ENCODE results near the gene CCT8L2. TPM values are rescaled to one million over a fixed set of nuclear protein-coding genes. Genes with fewer than 3 reads are reported as not detected.
"Not testable (repeated sequence)": the region's sequence is repeated elsewhere in the genome, so short reads cannot be mapped to it uniquely, and the experiment has no call there.

The CCT8L2 gene
- total RNA-seq, 1 experiment from 2014 or later, result not detected

DNA sequence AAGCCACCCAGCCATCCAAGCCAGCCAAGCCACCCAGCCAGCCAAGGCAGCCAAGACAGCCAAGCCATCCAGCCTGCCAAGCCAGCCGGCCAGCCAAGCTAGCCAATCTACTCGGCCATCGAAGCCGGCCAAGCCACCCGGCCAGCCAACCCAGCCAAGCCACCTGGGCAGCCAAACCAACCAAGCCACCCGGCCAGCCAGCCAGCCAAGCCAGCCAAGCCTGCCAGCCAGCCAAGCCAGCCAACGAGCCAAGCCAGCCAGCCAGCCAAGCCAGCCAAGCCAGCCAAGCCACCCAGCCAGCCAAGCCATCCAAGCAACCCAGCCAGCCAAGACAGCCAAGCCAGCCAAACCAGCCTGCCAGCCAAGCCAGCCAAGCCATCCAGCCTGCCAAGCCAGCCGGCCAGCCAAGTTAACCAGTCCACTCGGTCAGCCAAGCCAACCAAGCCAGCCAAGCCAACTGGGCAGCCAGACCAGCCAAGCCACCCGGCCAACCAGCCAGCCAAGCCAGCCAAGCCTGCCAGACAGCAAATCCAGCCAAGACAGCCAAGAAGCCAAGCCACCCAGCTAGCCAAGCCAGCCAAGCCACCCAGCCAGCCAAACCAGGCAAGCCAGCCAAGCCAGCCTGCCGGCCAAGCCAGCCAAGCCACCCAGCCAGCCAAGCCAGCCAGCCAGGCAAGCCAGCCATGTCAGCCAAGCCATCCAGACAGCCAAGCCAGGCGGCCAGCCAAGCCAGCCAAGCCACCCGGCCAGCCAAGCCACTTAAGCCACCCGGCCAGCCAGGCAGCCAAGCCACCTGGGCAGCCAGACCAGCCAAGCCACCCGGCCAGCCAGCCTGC lies 26.8 kb downstream of the CCT8L2 start:
- CTCF ChIA-PET; DNase-seq (ENCODE audit: low spot score); H3K27ac ChIP-seq (ENCODE audit: low read depth, low read length, poor library complexity, severe bottlenecking); intact Hi-C loops (cut with micrococcal nuclease; ENCODE audit: unreplicated experiment); H3K36me3 ChIP-seq (ENCODE audit: insufficient read depth, low read length, poor library complexity, severe bottlenecking); BruUV-seq (replicated peaks); H3K27me3 ChIP-seq (replicated peaks; ENCODE audit: insufficient read depth, low read depth, low read length, poor library complexity); H3K4me1 ChIP-seq (ENCODE audit: insufficient read depth, low read length, poor library complexity, severe bottlenecking); POLR2A ChIA-PET (ENCODE audit: low non-redundant PET); H3K4me3 ChIP-seq (ENCODE audit: low read depth, low read length, poor library complexity, severe bottlenecking): not testable (repeated sequence)
- peaks cover 12% of the 10 kb centered on the region for H3K9me3 ChIP-seq (ENCODE audit: low read depth, low read length, poor library complexity, severe bottlenecking)

DNA sequence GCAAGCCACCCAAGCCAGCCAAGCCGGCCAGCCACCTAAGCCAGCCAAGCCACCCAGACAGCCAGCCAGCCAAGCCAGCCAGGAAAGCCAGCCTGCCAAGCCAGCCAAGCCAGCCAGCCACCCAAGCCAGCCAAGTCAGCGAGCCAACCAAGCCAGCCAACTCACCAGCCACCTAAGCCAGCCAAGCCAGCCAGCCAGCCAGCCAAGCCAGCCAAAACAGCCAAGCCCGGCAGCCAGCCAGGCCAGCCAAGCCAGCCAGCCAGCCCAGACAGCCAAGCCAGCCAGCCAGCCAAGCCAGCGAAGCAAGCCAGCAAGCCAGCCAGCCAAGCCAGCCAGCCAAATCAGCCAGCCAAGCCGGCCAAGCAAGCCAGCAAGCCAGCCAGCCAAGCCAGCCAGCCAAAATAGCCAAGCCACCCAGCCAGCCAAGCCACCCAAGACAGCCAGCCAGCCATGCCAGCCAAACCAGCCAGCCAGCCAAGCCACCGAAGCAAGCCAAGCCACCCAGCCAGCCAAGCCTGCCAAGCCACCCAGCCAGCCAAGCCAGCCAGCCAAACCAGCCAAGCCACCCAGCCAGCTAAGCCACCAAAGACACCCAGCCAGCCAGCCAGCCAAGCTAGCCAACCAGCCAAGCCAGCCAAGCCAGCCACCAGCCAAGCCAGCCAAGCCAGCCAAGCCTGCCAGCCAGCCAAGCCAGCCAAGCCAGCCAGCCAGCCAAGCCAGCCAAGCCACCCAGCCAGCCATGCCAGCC lies 27.6 kb downstream of the CCT8L2 start:
- H3K36me3 ChIP-seq (ENCODE audit: insufficient read depth, low read length, poor library complexity, severe bottlenecking); BruUV-seq (replicated peaks); H3K4me1 ChIP-seq (ENCODE audit: insufficient read depth, low read length, poor library complexity, severe bottlenecking); DNase-seq (ENCODE audit: low spot score); H3K4me3 ChIP-seq (ENCODE audit: low read depth, low read length, poor library complexity, severe bottlenecking); CTCF ChIA-PET; H3K27ac ChIP-seq (ENCODE audit: low read depth, low read length, poor library complexity, severe bottlenecking); H3K27me3 ChIP-seq (replicated peaks; ENCODE audit: insufficient read depth, low read depth, low read length, poor library complexity); POLR2A ChIA-PET (ENCODE audit: low non-redundant PET); intact Hi-C loops (cut with micrococcal nuclease; ENCODE audit: unreplicated experiment): not testable (repeated sequence)
- H3K9me3 ChIP-seq (ENCODE audit: low read depth, low read length, poor library complexity, severe bottlenecking), result peaks cover 12% of the 10 kb centered on the region

DNA sequence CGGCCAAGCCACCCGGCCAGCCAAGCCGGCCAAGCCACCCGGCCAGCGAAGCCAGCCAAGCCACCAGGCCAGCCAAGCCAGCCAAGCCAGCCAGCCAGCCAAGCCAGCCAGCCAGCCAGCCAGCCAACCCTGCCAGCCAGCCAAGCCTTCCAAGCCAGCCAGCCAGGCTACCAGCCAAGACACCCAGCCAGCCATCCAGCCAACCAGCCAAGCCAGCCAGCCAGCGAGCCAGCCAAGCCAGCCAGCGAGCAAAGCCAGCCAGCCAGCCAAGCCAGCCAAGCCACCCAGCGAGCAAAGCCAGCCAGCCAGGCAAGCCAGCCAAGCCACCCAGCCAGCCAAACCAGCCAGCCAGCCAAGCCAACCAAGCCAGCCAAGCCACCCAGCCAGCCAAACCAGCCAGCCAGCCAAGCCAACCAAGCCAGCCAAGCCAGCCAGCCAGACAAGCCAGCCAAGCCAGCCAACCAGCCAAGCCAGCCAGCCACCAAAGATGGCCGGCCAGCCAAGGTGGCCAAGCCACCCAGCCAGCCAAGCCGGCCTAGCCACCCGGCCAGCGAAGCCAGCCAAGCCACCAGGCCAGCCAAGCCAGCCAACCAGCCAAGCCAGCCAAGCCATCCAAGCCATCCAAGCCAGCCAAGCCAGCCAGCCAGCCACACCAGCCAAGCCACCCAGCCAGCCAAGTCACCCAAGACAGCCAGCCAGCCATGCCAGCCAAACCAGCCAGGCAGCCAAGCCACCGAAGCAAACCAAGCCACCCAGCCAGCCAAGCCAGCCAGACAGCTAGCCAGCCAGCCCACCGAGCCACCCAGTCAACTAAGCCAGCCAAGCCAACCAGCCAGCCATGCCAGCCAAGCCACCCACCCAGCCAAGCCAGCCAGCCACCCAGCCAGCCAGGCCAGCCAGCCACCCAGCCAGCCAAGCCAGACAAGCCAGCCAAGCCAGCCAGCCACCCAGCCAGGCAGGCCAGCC lies 28.8 kb downstream of the CCT8L2 start:
- no peak for TF ChIP-seq EZH2 (IDR thresholded peaks at IDR 0.05; ENCODE audit: borderline replicate concordance, low read depth, low read length, poor library complexity, severe bottlenecking)
- TF ChIP-seq, protein P1, sequence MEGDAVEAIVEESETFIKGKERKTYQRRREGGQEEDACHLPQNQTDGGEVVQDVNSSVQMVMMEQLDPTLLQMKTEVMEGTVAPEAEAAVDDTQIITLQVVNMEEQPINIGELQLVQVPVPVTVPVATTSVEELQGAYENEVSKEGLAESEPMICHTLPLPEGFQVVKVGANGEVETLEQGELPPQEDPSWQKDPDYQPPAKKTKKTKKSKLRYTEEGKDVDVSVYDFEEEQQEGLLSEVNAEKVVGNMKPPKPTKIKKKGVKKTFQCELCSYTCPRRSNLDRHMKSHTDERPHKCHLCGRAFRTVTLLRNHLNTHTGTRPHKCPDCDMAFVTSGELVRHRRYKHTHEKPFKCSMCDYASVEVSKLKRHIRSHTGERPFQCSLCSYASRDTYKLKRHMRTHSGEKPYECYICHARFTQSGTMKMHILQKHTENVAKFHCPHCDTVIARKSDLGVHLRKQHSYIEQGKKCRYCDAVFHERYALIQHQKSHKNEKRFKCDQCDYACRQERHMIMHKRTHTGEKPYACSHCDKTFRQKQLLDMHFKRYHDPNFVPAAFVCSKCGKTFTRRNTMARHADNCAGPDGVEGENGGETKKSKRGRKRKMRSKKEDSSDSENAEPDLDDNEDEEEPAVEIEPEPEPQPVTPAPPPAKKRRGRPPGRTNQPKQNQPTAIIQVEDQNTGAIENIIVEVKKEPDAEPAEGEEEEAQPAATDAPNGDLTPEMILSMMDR (conservative IDR thresholded peaks at IDR 0.05; ENCODE audit: low read depth, low read length), result no peak
- Histone ChIP-seq H3K4me1 (ENCODE audit: insufficient read depth, low read length, poor library complexity, severe bottlenecking) (no peaks in the 10 kb centered on the region), H3K4me3 (ENCODE audit: low read depth, low read length, poor library complexity, severe bottlenecking) (no peak overlapping the region), H3K27ac (ENCODE audit: low read depth, low read length, poor library complexity, severe bottlenecking) (no peak overlapping the region), H3K36me3 (ENCODE audit: insufficient read depth, low read length, poor library complexity, severe bottlenecking) (no peaks in the 10 kb centered on the region), H3K9me3 (ENCODE audit: low read depth, low read length, poor library complexity, severe bottlenecking) (peaks cover 12% of the 10 kb centered on the region), H3K27me3 (replicated peaks; ENCODE audit: insufficient read depth, low read depth, low read length, poor library complexity) (no peaks in the 10 kb centered on the region)
- POLR2A ChIA-PET (ENCODE audit: low non-redundant PET), result no interaction called here
- intact Hi-C loops (cut with micrococcal nuclease; ENCODE audit: unreplicated experiment), result no loop called here
- CTCF ChIA-PET, result no interaction called here
- no TSS peak for BruUV-seq (replicated peaks)
- no peak for DNase-seq (ENCODE audit: low spot score)

Data from A673 (cell line).